Panc1 (cell line): ENCODE results near the gene VPS41.

Experiments used
- POLR2AphosphoS5 ChIP-seq: IDR thresholded peaks from 2 replicates; pipeline ENCODE4 v1.6.1; 2012; ENCODE audit warnings: mild to moderate bottlenecking, low read depth, low read length, moderate library complexity
- SIN3A ChIP-seq: IDR thresholded peaks from 2 replicates; pipeline ENCODE4 v1.6.1; 2012; ENCODE audit warnings: low read depth, mild to moderate bottlenecking, low read length, moderate library complexity, borderline replicate concordance; ENCODE audit not compliant: insufficient read depth
- TF ChIP-seq, protein P1 (sequence below): fragments of 450-650 bp; IDR thresholded peaks from 2 replicates; pipeline ENCODE4 v1.5.1; 2017; ENCODE audit warnings: mild to moderate bottlenecking
- TF ChIP-seq, protein P2 (sequence below), 2 experiments: IDR thresholded peaks; 2 replicates each; pipeline ENCODE4 v1.6.1; 2011 to 2012; ENCODE audit warnings: low read depth in 2 of 2, control low read depth in 1 of 2, low read length in 1 of 2, mild to moderate bottlenecking in 1 of 2, moderate library complexity in 1 of 2; ENCODE audit not compliant: insufficient read depth in 1 of 2

DNA sequence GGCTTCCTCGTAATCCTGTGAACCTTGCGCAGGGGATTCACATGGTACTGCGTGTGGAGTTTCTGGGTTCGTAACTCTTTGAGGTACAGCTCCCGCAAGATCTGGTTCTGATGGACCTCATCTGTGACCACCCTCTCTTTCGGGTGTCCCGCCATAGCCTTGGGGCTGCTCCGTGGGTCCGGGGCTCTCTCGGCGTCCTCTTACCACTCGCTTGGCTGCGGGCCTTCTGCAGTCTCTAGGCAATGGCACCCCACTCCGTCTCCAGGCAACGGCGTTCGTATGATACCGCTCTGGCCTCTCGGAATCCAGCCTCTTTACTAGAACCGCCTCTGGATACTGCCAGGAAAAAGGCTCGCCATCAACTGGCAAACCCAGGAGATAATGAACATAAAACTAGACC is 223.1 kb downstream of the VPS41 start:
- TF ChIP-seq, protein P1, sequence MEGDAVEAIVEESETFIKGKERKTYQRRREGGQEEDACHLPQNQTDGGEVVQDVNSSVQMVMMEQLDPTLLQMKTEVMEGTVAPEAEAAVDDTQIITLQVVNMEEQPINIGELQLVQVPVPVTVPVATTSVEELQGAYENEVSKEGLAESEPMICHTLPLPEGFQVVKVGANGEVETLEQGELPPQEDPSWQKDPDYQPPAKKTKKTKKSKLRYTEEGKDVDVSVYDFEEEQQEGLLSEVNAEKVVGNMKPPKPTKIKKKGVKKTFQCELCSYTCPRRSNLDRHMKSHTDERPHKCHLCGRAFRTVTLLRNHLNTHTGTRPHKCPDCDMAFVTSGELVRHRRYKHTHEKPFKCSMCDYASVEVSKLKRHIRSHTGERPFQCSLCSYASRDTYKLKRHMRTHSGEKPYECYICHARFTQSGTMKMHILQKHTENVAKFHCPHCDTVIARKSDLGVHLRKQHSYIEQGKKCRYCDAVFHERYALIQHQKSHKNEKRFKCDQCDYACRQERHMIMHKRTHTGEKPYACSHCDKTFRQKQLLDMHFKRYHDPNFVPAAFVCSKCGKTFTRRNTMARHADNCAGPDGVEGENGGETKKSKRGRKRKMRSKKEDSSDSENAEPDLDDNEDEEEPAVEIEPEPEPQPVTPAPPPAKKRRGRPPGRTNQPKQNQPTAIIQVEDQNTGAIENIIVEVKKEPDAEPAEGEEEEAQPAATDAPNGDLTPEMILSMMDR = no peak
- TF ChIP-seq POLR2AphosphoS5 = no peak
- TF ChIP-seq, protein P2, sequence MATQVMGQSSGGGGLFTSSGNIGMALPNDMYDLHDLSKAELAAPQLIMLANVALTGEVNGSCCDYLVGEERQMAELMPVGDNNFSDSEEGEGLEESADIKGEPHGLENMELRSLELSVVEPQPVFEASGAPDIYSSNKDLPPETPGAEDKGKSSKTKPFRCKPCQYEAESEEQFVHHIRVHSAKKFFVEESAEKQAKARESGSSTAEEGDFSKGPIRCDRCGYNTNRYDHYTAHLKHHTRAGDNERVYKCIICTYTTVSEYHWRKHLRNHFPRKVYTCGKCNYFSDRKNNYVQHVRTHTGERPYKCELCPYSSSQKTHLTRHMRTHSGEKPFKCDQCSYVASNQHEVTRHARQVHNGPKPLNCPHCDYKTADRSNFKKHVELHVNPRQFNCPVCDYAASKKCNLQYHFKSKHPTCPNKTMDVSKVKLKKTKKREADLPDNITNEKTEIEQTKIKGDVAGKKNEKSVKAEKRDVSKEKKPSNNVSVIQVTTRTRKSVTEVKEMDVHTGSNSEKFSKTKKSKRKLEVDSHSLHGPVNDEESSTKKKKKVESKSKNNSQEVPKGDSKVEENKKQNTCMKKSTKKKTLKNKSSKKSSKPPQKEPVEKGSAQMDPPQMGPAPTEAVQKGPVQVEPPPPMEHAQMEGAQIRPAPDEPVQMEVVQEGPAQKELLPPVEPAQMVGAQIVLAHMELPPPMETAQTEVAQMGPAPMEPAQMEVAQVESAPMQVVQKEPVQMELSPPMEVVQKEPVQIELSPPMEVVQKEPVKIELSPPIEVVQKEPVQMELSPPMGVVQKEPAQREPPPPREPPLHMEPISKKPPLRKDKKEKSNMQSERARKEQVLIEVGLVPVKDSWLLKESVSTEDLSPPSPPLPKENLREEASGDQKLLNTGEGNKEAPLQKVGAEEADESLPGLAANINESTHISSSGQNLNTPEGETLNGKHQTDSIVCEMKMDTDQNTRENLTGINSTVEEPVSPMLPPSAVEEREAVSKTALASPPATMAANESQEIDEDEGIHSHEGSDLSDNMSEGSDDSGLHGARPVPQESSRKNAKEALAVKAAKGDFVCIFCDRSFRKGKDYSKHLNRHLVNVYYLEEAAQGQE (IDR thresholded peaks at IDR 0.05; ENCODE audit: insufficient read depth in 1 of 2, low read depth in 2 of 2, low read length in 1 of 2) = no peak
- no peak for TF ChIP-seq SIN3A
